ENCODE measurements around the gene ADD3.

ADD3 gene

GRCh38 chr10:110162741-110163145 lies 155.0 kb downstream of the ADD3 start:
- TF ChIP-seq TAF1 (IDR thresholded peaks at IDR 0.05; ENCODE audit: low read depth, low read length) (no peak), POLR2AphosphoS5 (IDR thresholded peaks at IDR 0.05; ENCODE audit: low read depth, low read length) (no peak), SPI1 (IDR thresholded peaks at IDR 0.05; ENCODE audit: low read depth, low read length) (peak; percentile 37; the same call in 1 of the 2 replicates)
- DNase-seq (ENCODE audit: insufficient read length, low spot score): no peak
- peak; percentile 47 for FAIRE-seq

DNA sequence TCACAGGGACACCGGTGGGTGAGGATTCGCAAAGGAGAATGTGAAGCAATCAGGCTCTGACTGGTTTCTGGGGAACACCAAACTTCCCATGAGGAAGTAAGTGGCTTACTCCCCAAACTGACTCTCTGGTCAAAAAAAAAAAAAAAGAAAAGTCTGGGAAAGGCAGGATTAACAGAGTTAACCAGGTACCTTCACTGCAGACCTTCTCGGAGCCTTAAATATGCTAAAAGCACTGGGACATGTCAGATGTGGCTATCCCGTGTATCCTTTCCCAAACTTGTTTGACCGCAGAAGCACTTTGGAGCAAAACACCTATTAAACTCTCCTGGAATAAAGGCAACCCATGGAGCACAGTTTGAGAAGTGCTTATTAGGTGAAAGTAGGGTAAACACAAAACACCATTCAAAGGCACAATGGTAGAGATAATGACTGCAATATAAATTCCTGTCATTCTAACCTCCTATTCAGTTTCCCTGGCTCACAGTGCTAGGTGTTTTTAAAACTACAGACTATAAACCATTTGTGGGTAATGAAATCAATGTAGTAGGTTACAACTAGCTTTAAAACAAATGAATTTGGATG lies 155.5 kb downstream of the ADD3 start:
- no peak for DNase-seq (ENCODE audit: insufficient read length, low spot score)
- TF ChIP-seq POLR2A (IDR thresholded peaks at IDR 0.05; ENCODE audit: low read depth, low read length) (no peak), POU2F2 (IDR thresholded peaks at IDR 0.05; ENCODE audit: low read depth, low read length) (no peak), PAX5 (IDR thresholded peaks at IDR 0.05; ENCODE audit: insufficient read depth, low read length, severe bottlenecking) (no peak), TAF1 (IDR thresholded peaks at IDR 0.05; ENCODE audit: low read depth, low read length) (no peak), POLR2AphosphoS5 (IDR thresholded peaks at IDR 0.05; ENCODE audit: low read depth, low read length) (no peak), SPI1 (IDR thresholded peaks at IDR 0.05; ENCODE audit: low read depth, low read length) (no peak)
- FAIRE-seq: peak; percentile 9

GRCh38 chr10:110163841-110164240 lies 156.1 kb downstream of the ADD3 start:
- no peak for FAIRE-seq

DNA sequence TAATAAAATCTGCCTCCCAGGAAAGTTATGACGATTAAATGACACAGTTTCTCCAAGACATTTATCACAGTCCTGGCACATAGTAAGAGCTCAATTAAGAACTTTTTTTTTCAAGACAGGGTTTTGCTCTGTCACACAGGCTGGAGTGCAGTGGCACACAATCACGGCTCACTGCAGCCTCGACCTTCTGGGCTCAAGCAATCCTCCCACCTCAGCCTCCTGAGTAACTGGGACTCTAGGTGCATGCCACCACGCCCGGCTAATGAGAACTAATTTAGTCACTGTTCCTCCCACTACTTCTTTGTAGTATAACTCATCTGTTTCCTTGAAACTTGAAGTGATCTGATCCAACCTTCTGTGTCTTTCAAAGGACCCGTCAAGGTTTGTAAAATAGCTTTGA lies 157.5 kb downstream of the ADD3 start:
- DNase-seq (ENCODE audit: insufficient read length, low spot score): no peak
- FAIRE-seq: no peak
- TF ChIP-seq TAF1 (IDR thresholded peaks at IDR 0.05; ENCODE audit: low read depth, low read length): no peak
- TF ChIP-seq SPI1 (IDR thresholded peaks at IDR 0.05; ENCODE audit: low read depth, low read length): no peak

More at GRCh38 chr10:110163841-110164240, 156.1 kb downstream of the ADD3 start:
- TF ChIP-seq SPI1 (IDR thresholded peaks at IDR 0.05; ENCODE audit: low read depth, low read length): no peak
- TF ChIP-seq TAF1 (IDR thresholded peaks at IDR 0.05; ENCODE audit: low read depth, low read length): no peak
- no peak for DNase-seq (ENCODE audit: insufficient read length, low spot score)

DNA sequence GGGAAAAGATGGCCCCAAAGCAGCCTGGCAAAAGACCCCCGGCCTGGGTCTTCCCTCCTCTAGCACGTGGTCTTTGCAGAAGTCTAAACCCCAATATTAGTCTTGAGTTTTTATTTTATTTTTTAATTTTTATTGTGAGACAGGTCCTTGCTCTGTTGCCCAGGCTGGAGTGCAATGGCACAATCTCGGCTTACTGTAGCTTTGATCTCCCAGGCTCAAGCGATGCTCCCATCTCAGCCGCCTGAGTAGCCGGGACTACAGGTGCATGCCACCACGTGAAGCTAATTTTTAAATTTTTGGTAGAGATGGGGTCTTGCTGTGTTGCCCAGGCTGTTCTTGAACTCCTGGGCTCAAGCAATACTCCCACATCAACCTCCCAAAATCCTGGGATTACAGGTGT lies 159.4 kb downstream of the ADD3 start:
- DNase-seq (ENCODE audit: insufficient read length, low spot score): no peak

DNA sequence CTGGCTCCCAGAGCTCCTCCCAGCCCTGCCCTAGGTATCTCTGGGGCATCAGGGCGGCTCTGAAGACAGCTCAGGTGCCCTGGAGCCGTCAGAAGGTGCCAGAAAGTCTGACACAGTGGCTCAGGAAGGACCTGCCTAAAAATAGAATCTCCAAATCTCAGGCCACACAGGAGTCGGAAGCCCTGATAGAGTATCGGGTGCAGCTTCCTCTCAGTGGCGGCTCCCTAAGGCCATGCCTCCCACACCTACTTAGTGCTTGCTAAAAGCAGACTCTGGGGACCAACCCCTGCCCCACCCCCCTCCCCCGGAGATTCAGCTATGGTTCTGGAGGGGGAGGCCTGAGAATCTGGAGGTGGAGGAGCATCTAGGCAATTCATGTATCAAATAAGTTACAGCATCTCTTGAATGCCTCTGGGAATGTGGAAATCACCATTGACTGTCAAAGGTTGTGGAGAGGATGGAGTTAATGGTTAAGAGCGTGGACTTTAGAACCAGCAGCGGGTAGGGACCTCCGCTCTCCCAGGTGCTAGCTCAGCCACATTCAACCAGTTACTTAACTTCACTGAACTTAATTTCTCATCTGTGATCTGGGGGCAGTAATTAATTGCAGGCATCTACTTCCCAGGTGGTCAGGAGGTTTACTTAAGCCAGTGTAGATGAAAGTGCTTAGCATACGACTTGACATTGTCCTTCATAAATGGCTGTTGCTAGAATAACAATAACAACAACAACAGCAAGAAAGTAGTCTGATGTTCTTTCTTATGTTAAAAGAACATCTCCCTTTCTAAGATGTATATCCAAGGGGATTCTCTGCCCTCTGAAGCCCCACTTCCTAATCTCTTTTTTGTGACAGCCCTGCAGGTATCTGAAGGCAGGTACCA lies 161.1 kb downstream of the ADD3 start:
- DNase-seq (ENCODE audit: insufficient read length, low spot score) (no peak), FAIRE-seq (peak; percentile 71)
- TF ChIP-seq SPI1 (IDR thresholded peaks at IDR 0.05; ENCODE audit: low read depth, low read length) (no peak), TAF1 (IDR thresholded peaks at IDR 0.05; ENCODE audit: low read depth, low read length) (no peak), POLR2AphosphoS5 (IDR thresholded peaks at IDR 0.05; ENCODE audit: low read depth, low read length) (no peak), PAX5 (IDR thresholded peaks at IDR 0.05; ENCODE audit: insufficient read depth, low read length, severe bottlenecking) (no peak), POLR2A (IDR thresholded peaks at IDR 0.05; ENCODE audit: low read depth, low read length) (no peak), POU2F2 (IDR thresholded peaks at IDR 0.05; ENCODE audit: low read depth, low read length) (no peak)

More for the DNA sequence above, 159.4 kb downstream of the ADD3 start:
- FAIRE-seq: no peak
- TF ChIP-seq POLR2AphosphoS5 (IDR thresholded peaks at IDR 0.05; ENCODE audit: low read depth, low read length): no peak
- TF ChIP-seq POLR2A (IDR thresholded peaks at IDR 0.05; ENCODE audit: low read depth, low read length): no peak
- no peak for TF ChIP-seq POU2F2 (IDR thresholded peaks at IDR 0.05; ENCODE audit: low read depth, low read length)
- no peak for TF ChIP-seq PAX5 (IDR thresholded peaks at IDR 0.05; ENCODE audit: insufficient read depth, low read length, severe bottlenecking)
- no peak for TF ChIP-seq SPI1 (IDR thresholded peaks at IDR 0.05; ENCODE audit: low read depth, low read length)
- TF ChIP-seq TAF1 (IDR thresholded peaks at IDR 0.05; ENCODE audit: low read depth, low read length): no peak

DNA sequence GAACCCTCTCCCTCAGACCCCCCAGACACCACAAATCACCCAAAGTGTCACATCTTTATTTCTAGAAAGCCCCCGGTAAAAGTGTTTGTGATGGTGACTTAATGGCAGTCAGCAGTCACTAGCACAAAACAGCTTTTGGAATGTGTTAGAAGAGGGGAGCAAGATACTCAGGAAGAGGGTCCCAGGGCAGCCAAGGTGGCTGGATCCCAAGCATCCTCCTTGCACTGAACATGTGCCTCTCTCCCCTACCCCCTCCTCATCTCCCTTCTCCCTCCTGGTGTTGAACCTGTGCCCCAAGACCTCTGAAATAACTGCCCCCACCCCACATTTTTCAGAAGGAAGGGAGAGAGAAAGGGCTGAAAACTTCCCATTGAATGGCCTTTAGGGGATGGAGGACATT lies 161.8 kb downstream of the ADD3 start:
- peak; percentile 33 for FAIRE-seq
- TF ChIP-seq POU2F2 (IDR thresholded peaks at IDR 0.05; ENCODE audit: low read depth, low read length): no peak
- TF ChIP-seq PAX5 (IDR thresholded peaks at IDR 0.05; ENCODE audit: insufficient read depth, low read length, severe bottlenecking): no peak
- TF ChIP-seq SPI1 (IDR thresholded peaks at IDR 0.05; ENCODE audit: low read depth, low read length): no peak
- DNase-seq (ENCODE audit: insufficient read length, low spot score): no peak

DNA sequence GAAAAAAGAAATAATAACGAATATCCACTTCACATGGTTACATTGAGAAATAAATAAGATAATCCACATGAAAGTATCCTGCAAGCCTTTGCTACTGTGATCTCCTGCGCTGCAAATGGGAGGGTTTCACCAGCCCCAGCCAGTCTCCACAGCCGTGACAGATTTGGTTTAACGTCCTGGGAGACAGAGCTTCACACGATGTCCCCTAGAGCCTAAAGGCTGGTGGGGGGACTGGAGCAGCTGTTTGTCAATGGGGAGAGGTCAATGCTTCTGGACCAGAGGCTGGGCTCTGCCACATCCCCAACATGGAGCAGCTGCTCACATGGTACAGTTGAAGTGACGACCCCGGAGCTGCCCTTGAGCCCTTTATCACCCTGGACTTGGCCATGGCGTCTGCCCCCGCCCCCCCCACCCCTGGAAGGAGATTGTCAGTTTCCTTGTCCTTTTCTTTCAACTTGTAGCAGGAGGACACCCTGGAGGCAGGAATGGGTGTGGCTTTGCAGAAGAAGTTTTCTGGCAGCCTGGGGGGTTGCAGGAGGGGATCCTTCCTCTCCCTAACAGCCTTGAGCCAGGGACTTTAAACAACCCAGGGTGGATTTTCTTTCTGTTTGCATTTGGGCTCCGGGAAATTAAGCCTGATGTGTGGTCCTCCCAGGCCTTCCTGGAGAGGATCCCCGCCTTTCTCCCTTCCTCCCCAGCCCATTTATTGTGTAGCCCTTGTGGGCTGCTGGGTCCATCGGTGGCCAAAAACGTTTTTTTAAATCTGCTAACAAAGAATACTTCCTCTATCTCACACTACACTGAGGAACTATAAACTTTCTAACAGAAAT lies 162.6 kb downstream of the ADD3 start:
- FAIRE-seq (no peak), DNase-seq (ENCODE audit: insufficient read length, low spot score) (no peak)
- TF ChIP-seq POLR2A (IDR thresholded peaks at IDR 0.05; ENCODE audit: low read depth, low read length) (no peak), SPI1 (IDR thresholded peaks at IDR 0.05; ENCODE audit: low read depth, low read length) (no peak), POU2F2 (IDR thresholded peaks at IDR 0.05; ENCODE audit: low read depth, low read length) (no peak), PAX5 (IDR thresholded peaks at IDR 0.05; ENCODE audit: insufficient read depth, low read length, severe bottlenecking) (no peak), POLR2AphosphoS5 (IDR thresholded peaks at IDR 0.05; ENCODE audit: low read depth, low read length) (no peak), TAF1 (IDR thresholded peaks at IDR 0.05; ENCODE audit: low read depth, low read length) (no peak)

- FAIRE-seq (no peak), DNase-seq (ENCODE audit: insufficient read length, low spot score) (no peak)
- TF ChIP-seq TAF1 (IDR thresholded peaks at IDR 0.05; ENCODE audit: low read depth, low read length) (no peak), POLR2A (IDR thresholded peaks at IDR 0.05; ENCODE audit: low read depth, low read length) (no peak), POLR2AphosphoS5 (IDR thresholded peaks at IDR 0.05; ENCODE audit: low read depth, low read length) (no peak), SPI1 (IDR thresholded peaks at IDR 0.05; ENCODE audit: low read depth, low read length) (no peak), POU2F2 (IDR thresholded peaks at IDR 0.05; ENCODE audit: low read depth, low read length) (no peak), PAX5 (IDR thresholded peaks at IDR 0.05; ENCODE audit: insufficient read depth, low read length, severe bottlenecking) (no peak)
These were observed 163.2 kb downstream of the ADD3 start for GRCh38 chr10:110171032-110171431.
